Stimulated activated naive CD4-positive, alpha-beta T cell (primary cell): ENCODE data around the gene FAM83G.
"Not testable (repeated sequence)": the region's sequence is repeated elsewhere in the genome, so short reads cannot be mapped to it uniquely, and the experiment has no call there.

Experiments
- DNase-seq, 6 experiments: peaks; one replicate each; lab custom pipeline; 2025; lab: John Stamatoyannopoulos, UW

Gene FAM83G

DNA sequence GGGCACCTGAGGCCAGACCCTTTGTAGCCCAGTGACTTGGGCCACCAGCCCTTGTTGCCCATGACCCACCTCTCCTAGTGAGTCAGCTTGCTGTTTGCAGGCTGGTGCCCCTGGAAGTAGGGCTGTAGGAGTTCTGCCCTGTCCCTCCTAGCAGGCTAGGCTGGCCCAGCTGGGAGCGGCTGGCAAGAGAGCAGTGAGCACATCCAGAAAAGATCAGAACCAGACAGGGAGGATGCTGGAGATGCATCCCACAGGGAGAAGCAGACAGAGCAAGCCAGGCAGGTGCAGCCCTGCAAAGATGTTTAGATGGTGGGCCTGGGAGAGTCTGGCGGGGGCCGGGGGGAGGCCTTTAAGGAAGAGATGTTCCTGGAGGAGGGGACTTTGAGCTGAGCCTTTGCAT lies 50.2 kb downstream of the FAM83G start:
- DNase-seq: no peak

DNA sequence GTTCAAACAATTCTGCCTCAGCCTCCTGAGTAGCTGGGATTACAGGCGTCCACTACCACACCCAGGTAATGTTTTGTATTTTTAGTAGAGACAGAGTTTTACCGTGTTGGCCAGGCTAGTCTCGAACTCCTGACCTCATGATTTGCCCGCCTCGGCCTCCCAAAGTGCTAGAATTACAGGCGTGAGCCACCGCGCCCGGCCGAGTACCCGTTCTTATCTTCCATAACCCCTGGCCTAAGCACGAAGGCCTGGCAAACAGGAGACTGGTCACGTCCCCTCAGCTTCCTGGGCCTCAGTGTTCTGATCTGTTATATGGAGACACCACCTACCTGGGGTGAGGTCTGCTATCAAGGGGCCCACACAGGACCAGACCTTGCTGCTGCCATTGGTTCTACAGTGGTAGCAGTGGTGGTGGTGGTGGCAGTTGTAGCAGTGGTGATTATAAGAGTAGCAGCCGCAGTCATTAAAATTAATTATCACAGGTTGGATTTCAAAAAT lies 51.3 kb downstream of the FAM83G start:
- DNase-seq: no peak

GRCh38 chr17:18951941-18952842 lies 52.4 kb downstream of the FAM83G start, which contains the start of gene SLC5A10:
Gene SLC5A10 (plus strand): TSS chr17:18952165. CDS start chr17:18952206, 41 bp downstream.
- no peak for DNase-seq

- DNase-seq: no peak
These were observed 53.3 kb downstream of the FAM83G start for GRCh38 chr17:18950944-18951905.

DNA sequence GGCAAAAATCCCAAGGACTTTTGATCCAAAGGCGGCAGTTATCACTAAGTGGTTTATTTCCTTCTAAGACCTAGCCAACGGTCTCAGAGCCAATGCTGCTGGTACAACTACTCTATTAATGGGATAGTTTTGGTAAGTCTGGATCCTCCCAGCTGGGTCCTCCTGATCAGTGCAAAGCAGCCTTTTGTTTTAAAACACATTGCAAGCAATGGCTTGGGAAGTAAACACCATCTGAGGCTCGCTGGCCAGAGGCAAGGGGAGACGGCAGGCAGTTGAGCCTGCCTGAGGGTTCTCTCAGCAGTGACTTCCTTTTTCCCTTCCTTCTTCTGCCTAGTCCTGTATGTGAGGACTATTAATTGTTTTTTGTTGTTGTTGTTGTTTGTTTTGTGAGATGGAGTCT lies 54.2 kb downstream of the FAM83G start:
- no peak for DNase-seq

- DNase-seq: no peak
These were observed 55.0 kb downstream of the FAM83G start for GRCh38 chr17:18949566-18949965.

- DNase-seq: no peak
These were observed 56.0 kb downstream of the FAM83G start for GRCh38 chr17:18948476-18949006.

- DNase-seq: no peak
These were observed 56.7 kb downstream of the FAM83G start for GRCh38 chr17:18947866-18948265.

DNA sequence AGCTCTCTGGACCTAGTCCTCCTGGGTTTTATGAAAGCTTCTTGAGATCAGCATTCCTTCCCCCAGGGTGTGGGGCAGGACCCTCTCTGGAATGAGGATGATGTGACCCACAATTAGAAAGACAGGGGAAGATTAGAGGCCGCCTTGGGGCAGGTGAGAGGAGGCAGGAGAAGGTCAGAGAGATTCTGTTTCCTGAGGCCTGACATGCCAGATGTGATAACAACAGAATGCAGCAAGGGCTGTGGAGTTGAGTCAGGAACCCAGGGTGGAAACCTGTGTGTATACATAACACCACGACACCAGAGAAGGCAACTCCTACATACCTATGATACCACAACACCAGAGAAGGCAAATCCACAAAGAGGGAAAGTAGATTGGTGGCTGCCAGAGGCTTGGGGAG lies 58.0 kb downstream of the FAM83G start:
- DNase-seq: no peak

DNA sequence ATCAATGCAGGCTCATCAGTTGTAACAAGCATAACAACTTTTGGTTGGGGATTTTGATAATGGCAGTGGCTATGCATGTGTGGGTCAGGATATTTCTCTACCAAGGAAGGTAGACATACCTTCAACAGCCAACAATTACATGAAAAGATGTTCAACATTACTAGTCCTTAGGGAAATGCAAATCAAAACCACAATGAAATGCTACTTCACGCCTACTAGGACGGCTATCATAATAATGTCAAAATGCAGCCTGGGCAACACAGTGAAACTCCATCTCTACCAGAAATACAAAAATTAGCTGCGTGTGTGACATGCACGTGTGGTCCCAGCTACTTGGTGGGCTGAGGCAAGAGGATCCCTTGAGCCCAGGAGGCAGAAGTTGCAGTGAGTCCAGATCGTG lies 59.9 kb downstream of the FAM83G start:
- DNase-seq: no peak

GRCh38 chr17:18938692-18939023 lies 65.9 kb downstream of the FAM83G start:
- no peak for DNase-seq

DNA sequence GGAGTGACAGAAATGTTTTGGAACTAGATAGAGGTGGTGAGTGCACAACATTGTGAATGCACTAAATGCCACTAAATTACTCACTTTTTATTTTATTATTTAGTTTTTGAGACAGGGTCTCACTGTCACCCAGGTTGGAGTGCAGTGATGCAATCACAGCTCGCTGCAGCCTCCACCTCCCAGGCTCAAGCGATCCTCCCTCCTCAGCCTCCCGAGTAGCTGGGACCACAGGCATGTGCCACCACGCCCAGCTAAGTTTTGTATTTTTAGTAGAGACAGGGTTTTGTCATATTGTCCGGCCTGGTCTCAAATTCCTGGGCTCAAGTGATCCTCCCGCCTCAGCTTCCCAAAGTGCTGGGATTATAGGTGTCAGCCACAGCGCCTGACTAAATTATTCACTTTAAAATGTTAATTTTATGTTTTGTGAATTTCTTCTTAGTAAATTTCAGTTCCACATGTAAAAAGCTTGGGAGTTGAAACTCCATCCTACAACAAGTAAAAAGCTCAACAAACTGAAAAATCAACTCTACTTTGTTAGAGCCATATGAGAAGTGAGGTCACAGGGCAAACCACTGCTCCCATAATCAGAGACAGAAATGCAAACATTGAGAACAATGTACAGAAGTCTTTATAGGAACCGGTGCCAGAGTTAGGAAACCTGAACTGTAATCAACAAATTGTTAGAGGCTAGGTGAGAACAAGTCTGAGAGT lies 66.4 kb downstream of the FAM83G start:
- DNase-seq: no peak

GRCh38 chr17:18933102-18934058 lies 71.2 kb downstream of the FAM83G start:
- no peak for DNase-seq

DNA sequence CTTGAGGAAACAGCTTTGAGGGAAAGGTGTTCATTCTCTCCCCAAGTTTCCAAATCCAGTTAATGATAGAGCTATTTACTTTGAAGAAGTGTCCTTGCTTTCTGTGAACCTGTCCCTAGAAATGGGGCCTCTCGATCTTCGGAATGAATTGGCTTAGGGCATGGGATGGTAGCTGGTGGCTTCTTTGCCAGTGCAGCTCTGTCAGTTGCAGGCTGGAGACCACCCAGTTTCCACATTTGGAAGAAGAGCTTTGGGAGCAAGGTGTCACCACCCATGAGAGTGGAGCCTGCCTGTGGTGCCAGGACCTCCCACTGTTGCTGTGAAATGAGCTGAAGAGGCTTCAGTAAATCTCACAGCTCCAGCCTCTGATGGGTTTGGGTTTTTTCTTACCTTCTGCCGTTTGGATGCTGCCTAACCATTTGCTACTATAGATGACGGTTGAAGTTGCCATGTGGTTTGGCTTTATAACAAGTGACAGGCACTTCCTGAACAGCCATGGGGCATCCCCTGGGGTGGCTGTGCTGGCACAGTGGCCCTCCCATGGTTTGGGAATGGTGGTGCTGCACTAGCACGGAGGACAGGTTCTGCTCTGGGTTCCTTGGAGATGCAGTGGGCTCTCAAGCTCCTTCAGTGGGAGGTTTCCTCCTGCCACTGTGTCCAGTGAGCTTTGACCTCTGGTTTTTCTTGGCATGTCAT lies 72.1 kb downstream of the FAM83G start:
- DNase-seq: peak in 2 of 6 experiments; percentile 10 to 14

- DNase-seq: no peak
These were observed 75.9 kb downstream of the FAM83G start for GRCh38 chr17:18928628-18929125.

GRCh38 chr17:18925187-18925586 lies 79.4 kb downstream of the FAM83G start:
- peak in 3 of 6 experiments; percentile 34 to 46 (median 43) for DNase-seq

DNA sequence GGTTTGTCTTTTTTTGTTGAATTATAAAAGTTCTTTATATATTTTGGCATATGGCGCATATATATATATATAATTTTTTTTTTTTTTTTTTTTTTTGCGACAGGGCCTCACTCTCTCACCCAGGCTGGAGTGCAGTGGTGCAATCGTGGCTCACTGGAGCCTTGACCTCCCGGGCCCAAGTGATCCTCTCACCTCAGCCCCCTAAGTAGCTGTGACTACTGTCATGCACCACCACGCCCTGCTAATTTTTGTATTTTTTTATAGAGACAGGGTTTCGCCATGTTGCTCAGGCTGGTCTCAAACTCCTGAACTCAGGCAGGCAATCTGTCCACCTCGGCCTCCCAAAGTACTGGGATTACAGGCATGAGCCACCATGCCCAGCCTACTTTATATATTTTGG lies 82.0 kb downstream of the FAM83G start:
- not testable (repeated sequence) for DNase-seq

GRCh38 chr17:18921912-18922451 lies 82.6 kb downstream of the FAM83G start:
- DNase-seq: no peak

DNA sequence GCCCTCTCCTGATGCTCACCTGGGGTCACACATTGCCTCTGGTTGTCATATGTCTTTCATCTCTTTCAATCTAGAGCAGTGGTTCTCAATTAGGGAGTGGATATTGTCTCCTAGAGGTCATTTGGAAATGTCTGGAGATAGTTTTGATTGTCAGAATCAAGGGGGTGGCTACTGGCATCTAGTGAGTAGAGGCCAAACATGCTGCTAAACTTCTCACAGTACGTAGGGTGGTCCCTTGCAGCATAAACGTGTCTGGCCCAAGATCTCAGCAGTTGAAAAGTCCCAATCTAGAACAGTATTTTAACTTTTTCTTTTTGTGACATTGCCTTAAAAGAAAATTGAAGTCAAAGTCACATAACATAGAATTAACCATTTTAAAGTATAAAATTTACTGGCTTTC lies 83.1 kb downstream of the FAM83G start:
- DNase-seq: no peak
